ENCODE results near the gene BMAL2.

The BMAL2 gene

DNA sequence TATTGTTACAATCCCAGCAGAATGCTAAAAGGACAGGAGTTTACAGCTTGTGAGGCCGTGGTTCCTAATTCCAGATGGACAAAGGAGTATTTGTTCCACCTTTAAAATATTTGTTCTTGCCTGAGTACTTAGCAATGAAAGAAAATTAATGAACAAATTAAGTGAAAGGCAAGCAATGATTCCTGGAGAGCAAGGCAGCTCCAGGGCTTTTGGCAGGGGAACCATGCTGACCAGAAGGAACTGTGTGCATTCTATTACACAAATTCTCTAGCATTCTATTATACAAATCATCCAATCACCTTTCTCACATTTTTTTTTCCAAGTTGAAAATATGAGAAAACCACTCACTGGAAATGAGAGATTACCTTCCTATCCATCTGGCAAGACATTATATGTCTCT lies 1.8 kb upstream of the BMAL2 start:
- no peak for DNase-seq

DNA sequence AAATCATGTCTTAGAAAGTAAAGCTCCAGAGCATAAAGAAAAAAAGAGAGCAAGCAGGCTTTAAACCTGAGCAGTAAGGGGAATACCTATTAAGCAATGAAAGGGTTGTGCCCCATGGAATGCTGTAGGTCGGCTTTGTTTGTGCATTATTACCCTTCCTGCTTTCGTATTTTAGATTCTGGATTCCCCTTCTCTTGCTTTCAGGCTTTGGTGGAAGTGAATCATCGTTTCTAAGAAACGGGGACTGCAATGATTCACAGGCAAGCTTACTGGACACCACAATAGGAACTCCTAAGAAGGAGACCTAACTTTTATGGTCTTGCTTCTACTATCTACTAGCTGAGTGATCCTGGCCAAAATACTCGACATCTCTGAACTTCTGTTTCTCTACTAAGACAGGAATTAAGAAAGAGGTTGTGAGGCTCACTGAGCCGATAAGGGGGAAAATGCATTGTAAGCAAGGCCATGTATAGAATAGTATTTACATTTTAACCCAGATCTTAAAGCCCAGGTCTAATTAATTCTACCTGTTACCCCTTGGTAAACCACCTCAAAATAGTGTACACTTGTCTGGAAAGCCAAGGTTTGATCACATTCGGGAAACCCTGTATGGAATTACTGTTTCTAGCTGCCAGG lies 1.2 kb upstream of the BMAL2 start:
- peak; percentile 7 for DNase-seq

DNA sequence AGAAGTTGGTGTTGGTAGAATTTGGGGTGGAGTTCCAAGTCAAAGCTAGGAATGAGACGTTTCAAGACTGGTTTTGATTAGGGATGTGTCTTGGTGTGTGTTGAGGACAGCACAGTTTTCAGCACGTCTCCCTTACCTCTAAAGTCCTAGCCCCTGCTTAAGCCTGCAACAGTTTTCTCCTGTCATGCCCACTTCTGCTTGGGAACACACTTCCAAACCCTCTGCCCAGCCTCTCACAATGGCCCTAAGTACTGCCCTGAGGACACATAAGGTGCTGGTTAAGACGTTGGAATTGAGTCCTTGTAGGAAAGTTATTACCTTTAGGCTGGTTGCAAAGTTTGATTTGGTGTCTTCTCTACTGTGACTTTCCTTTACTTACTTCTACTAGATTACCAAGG lies 710 bp upstream of the BMAL2 start:
- DNase-seq = no peak

DNA sequence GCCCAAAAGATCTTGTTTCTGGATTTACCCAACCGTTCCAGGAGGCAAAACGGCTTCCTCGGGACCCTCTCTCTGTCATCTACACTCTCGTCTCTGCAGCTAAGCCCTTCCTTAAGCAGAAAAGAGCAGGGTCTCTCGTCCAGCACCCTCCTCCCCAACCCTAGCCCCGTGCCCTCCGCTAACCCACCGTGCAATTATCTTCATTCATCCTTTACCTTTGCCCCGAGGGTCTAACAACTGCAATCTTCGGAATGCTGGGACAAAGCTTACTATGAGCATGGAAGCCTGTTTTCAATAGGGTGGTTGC lies 276 bp upstream of the BMAL2 start:
- DNase-seq = no peak

DNA sequence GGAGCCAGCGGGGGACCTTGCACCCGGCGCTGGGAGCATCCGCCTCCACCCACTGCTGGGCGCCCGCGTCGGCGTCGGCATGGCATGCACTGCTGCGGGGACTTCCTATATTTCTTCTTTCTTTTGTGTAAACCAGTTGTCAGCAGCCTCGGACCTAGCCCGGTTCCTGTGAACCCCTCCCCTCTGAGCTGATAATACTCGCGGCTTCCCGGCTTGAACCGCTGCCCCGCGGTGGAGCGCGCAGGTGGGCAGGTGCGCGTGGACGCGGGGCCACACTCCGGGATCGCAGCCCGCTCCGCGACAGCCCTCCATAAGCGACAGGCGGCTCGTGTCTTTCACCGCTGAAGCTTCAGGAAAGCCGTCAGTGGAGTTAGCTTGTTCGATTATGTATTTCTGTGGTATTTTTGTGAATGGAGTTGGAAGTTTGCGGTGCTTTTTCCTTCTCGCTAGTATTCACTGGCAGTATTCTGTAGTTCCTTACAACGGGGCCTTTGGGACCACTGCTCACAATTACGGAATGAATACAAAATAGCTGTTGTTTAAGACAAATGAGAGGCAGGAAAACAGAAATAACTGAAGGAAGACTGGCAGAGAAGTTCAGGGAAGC lies 870 bp downstream of the BMAL2 start:
- peak; percentile 33 for DNase-seq

DNA sequence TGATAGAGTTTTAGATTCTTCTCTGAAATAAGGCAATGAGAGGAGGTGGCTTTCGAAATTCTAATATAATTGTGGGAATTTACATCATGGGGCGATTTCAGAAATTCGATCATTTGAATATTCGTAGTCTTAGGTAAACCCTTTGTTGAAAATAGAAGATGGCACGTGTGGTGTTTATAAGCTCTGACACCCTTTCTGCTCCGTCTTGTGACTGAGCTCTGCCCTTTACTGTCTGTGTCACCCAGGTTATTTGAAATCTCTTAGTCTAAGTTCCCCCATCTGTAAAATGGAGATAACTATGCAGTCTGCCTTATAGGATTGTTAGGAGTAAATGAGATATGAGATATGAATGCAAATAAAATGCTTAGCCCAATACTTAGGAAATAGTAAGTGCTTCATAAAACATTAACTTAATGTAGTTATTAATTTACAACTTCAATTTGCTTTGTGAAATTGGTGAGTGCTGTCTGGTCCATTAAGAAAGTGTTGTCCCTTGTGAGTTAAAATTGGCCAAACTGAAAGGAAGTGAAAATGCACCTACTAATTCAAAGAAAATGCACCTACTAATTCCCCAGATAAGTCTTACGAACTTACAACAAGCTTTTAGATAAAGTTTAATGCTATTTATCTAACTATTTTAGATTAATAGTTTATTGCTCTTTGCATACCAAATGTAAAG lies 1.5 kb downstream of the BMAL2 start:
- DNase-seq = no peak

DNA sequence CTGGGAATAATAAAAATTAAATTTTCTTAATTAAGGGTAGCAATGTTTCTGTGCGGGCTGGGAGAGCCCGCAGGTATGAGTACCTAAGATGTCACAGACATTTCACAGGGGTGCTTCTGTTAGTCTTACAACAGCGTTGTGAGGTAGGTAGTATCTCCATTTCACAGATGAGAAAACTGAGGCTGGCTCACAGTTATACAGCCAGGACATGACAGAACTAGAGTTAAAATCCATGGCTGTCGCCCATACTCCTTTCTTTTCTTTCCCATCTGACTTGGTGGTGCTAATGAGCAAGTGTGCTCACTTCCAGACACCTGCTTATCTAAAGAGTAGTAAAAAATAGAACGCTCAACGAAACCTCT lies 2.1 kb downstream of the BMAL2 start:
- DNase-seq = no peak

DNA sequence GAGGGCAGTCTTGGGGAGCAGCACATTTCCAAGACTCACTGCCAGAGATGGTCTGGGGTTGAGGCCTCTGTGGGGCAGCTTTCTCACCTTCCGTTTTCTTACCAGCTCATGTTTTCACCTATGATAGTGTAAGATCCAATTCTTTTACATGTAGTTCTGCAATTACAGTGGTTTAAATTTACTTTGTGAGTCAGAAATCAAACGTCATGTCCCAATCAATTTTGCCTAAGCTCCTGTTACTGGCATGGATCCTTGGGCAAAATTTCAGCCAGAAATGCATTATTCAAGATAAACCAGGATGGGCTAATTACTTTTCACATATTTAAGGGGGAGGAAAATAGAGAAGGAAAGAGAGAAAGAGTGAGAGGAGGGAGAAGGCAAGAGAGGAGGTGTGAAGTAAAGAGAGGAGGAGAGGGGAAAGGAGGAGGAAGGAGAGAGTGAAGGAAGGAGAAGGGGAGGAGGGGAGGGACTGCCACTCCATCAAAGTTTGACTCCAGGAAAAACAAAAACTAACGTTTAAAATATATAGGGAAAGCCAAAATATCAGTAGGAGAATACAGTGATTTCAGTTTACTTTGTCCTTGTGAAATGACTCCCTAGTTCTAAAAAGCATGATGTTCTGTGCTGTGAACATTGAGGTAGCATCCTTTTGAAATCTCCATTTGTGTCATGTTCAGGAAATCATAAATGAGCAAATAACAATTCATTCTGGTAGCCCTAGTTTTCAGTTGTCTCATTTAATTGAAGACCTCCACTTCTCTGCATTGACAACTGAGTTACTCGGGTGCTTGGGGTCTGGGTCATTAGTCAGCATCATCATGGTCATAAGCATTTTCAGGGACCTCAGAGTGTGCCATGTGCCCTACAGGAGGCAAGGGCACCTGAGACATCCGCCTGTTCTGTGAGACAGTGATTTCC lies 3.0 kb downstream of the BMAL2 start:
- no peak for DNase-seq

DNA sequence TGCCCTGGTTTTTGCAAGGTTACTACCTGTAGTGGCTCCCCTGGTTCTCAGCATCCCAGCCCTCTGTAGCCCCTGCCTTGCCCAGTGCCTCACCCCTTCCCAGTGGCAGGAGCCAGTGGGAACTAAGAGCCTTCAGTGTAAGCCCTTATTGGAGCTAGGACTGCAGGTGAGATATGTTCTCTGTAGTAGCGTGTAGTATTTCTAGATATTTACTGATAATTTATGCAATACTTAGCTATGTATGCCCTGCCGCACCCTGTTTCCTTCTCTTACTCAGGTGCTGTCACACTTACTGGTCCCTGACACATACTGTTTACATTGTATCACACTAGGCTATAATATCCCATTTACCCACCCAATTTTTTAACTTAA lies 3.6 kb downstream of the BMAL2 start:
- no peak for DNase-seq

DNA sequence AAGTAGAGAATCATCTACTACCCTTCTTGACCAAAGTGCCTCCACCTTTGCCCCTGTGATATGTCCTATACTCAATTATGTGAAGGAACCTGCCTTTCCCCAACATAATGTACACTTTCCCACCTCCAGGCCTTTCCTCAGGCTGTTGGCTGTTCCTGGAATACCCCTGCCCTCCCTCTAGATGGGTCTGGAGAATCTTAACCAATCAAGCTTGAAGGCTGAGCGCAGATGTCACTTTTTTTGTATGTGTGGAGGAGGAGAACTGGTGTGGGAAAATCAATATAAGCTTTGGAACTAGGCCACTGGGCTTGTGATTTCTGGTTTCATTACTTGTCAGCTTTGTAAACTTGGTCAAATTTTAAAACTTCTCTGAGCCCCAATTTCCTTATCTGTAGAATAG lies 4.7 kb downstream of the BMAL2 start:
- no peak for DNase-seq

DNA sequence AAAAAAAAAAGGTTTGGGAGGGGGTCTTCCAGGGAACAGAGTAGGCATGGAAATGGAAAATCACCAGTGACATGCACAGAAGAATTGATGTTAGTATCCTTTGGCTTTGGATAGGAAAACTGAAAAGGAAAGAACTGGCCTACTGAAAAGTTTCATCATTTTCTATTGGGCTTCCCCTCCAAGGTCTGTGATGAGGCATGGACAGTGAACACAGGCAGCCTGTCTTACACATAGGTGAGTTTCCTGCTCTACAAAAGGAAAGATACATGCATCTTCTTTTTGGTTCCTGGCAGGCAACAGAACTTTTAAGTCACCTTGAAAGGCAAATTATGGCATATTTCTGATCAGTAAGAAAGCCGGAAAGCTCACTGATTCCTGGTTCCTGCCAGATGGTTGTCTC lies 5.8 kb downstream of the BMAL2 start:
- no peak for DNase-seq

DNA sequence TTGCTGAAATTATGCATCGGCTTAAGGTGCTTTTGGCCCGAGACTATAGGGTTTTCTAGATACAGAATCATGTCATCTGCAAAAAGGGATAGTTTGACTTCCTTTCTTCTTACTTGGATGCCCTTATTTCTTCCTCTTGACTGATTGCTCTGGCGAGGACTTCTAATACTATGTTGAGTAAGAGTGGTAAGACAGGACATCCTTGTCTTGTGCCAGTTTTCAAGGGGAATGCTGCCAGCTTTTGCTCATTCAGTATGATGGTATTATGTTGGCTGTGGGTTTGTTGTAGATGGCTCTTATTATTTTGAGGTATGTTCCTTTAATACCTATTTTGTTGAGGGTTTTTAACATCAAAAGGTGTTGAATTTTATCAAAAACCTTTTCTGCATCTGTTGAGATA lies 8.3 kb downstream of the BMAL2 start:
- no peak for DNase-seq

DNA sequence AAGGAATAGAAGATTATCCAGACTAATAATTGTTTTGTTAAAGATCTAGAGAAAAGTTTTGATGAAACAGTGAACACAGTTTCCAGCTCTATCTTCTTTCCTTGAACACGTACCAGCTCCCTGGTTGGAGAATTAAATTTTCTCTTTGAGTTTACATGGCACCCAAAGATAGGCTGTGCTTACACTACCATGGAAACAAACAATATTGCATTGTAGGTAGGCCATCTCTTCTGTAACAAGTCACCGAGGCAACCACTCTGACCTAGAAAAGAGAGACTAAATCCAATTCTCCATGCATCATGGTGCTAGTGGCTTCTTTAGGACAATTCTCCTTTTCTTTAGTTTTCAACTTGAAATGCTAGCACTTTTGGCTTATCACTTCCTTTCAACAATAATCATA lies 9.9 kb downstream of the BMAL2 start:
- no peak for DNase-seq

DNA sequence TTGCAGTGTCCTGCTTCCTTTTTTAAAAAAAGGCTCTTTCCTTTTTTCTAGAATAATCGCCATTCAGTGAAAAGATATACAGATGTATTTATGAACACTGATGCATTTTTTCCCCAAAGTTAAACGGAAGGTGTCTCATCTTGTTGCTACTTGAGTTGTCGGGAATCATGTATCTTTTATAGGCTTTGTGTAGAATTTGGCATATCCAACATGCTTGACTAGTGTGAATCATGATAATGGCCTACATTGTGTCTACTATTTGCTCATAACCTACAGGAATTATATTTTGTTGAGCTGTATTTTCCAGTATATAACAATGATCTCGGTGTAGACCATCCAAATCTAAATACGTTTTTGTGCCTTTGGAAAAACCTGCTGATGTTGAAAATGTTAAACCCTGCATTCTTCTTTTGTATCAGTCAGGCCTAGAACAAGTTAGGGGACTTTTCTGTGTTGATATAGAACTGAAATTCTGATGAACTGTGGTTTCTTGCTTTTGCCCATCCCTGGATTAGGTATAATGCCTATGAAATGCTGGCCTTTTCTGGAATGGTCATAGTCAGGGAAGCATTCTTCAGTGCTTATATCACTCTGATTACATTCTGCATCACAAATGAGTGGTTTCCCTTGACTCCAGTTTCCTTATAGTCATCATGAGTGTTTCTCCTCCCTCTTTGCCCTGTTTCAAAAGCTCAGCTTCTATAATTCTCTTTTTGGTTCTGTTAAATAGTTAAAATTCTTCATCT lies 10.8 kb downstream of the BMAL2 start:
- no peak for DNase-seq

DNA sequence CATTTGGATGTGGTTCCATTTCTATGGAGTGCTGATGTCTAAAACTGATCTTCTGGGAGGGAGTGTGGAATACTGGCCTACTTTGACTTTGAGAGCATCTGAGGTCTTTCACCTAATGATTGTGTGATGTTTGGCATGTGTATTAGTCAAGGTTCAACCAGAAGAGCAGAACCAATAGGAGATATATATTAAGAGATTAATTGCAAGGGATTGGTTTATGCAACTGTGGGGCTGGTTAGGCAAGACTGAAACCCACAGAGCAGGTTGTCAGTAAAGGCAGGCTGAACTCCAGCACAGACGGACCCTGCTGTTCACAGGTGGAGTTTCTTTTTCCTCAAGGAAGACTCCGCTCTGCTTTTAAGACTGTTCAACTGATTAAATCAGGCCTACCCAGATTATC lies 11.6 kb downstream of the BMAL2 start:
- DNase-seq = no peak

DNA sequence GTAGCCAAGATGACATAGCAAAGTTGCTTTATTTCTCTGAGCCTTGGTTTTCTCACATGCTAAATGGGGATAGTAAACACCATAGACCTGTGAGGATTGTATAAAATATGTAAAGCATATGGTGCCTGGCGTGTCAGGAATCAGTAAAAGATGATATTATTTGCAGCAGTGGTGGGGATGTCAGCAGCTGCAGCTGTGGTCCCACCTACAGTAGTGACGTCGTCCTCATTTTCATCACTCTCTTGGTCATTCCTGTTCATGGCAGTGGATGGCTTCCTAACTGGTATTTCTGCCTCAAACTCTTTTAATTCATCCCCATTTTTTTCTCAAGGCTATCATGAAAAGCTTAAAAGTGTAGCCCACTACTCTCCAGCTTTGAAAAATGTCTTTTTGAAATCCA lies 12.1 kb downstream of the BMAL2 start:
- no peak for DNase-seq

DNA sequence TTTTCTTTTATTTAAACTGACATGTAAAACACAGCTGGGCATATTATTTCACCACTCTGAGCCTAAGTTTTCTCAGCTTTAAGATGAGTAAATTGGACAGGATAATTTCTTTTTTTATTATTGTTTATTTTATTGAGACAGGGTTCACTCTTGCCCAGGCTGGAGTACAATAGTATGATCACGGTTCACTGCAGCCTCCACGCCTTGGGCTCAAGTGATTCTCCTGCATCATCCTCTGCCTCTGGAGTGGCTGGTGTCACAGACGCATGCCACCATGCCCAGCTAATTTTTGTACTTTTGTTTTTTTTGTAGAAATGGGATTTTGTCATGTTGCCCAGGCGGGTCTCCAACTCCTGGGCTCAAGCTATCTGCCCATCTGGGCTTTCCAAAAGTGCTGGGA lies 12.7 kb downstream of the BMAL2 start:
- no peak for DNase-seq

DNA sequence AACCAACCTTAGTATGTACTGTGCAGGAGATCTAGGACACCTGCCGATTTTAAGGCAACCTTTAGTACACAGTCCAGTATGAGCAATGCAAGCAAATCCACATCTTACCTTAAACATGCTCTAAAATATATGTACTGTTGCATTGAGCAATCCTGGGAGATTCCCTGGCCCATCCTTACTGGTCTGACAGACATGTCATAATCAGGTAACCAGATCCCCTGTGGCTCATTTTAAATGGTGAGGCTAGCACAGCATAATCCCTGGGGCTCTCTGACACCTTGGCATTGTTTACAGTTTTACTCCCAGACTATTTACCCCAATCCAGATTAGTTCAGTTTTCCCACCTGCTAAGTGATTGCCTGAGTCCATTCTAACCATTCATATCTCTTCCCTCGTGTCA lies 15.1 kb downstream of the BMAL2 start:
- no peak for DNase-seq

DNA sequence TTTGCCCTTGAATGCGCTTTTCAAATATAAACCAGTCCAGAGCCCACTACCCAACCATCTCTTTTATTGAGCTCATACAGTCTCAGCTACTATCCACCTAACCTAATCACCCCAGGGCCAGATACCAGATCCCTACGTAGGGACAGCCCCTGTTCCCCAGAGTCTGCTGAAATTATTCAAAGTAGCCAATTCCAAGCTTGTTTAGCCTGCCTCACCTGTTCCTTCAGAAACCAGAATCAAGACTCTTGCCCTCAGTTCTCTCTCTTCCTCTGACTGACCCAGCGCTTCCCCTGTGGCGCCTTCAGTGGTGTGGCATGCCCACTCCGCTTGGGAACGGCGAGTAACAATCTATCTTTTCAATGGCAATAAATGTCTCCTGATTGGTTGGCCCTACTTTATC lies 18.8 kb downstream of the BMAL2 start:
- no peak for DNase-seq

DNA sequence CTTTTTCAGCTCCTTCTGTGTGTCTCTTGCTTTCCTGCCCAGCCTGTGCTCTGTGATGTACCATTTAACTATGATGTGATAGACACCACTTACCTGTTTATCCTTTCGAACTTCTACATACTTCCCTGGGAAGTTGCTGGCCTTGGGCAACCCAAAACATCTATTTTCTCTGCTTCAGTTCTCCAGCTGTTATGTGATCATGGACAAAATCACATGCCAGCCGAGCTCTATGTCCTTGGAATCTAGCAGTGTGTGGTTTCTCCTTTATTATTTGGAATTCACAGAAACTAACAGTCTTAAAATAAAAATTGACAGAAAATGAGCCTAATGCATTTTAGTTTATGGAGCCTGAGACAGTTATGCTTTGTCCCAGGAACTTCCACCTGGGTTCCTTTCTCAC lies 22.9 kb downstream of the BMAL2 start:
- no peak for DNase-seq

DNA sequence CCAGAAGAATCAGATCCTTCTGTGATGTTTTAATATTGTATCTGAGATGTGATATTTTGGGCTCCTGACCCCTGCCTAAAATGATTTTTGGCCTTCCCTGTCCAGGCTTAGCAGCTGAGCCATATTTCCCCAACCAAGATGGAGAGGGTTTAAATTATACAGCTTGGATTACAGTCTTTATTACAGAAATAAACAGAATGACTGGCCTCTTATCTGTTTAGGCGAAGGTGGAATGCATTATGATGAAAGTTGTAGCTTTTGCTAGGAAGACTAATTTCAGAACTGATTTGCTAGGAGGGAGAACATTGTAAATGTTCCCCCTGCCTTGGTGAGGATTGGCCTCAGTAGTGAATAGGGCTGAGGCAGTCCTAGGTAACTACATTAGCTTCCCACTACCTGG lies 23.3 kb downstream of the BMAL2 start:
- no peak for DNase-seq

DNA sequence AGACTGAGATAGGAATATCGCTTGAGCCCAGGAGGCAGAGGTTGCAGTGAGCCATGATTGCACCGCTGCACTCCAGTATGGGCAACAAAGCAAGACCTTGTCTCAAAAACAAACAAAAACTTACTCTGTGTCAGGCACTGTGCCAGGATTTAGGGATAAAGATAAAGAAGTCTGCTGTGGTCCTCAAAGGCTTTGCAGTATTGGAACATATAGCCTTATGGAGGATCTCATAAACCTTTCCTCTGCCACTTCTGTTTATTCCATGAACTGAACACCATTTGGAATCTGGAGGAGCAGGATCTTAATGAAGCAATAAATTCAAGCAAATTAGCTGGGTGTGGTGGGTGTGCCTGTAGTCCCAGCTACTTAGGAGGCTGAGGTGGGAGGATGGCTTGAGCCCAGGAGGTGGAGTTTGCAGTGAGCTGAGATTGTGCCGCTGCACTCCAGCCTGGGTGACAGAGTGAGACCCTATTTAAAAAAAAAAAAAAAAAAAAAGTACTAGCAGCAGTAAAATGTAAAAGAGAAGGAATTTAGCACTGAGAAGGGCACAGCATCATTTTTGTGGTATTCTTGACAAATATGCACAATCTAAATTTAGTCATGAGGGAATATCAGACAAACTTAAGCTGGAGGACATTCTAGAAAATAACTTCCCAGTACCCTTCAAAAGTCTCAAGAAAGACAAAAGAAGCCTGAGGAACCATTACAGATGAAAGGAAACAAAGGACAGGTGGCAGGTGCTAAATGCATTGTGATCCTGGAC lies 27.1 kb downstream of the BMAL2 start:
- DNase-seq = no peak

DNA sequence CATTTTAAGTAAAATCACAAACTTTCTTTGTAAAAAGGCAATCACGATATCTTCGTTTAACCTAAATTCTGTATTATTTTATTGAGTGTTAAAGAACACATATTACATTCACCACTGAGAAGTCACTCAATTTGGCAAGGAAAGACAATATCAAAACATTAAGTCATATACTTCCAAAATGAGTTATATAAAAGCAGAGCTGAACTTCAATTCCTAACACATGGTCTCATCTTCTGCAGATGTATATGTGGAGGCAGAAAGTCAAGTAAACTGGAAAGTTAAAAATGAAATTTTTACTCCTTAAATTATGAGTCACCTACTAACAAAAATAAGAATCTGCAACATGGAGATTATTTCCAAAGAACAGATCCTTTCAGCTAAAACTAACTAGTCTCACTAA lies 28.7 kb downstream of the BMAL2 start:
- no peak for DNase-seq

All from GDM1 (cell line).